H1 (cell line): ENCODE data around the gene ELMOD1. TPM values are rescaled to one million over a fixed set of nuclear protein-coding genes. Genes with fewer than 3 reads are reported as not detected.
A peak's percentile ranks its signal among the peaks of the same experiment; 100 is the strongest.

Experiments used
- BACH1 ChIP-seq: IDR thresholded peaks from 2 replicates; pipeline ENCODE4 v1.6.1; 2012; ENCODE audit warnings: low read length, improper control_type of control experiment
- BRCA1 ChIP-seq: IDR thresholded peaks from 2 replicates; pipeline ENCODE4 v1.6.1; 2012; ENCODE audit warnings: low read depth, low read length, improper control_type of control experiment
- CHD1 ChIP-seq: IDR thresholded peaks from 2 replicates; pipeline ENCODE4 v1.6.1; 2012; ENCODE audit warnings: low read depth, low read length, improper control_type of control experiment
- EZH2 ChIP-seq: fragments of 200-600 bp; sonication (generic); IDR thresholded peaks from 2 replicates; pipeline ENCODE4 v1.7.1; 2012; ENCODE audit warnings: low read depth, mild to moderate bottlenecking, moderate library complexity, low read length, inconsistent platforms; ENCODE audit not compliant: severe bottlenecking
- FOSL1 ChIP-seq: IDR thresholded peaks from 2 replicates; pipeline ENCODE4 v1.6.1; 2011; ENCODE audit warnings: mild to moderate bottlenecking, low read depth, low read length, moderate library complexity; ENCODE audit not compliant: insufficient read depth
- HDAC6 ChIP-seq: IDR thresholded peaks from one replicate; pipeline ENCODE4 v1.7.1; 2012; ENCODE audit warnings: low read depth, mild to moderate bottlenecking, inconsistent platforms, low read length, moderate library complexity
- RAD21 ChIP-seq, 2 experiments: IDR thresholded peaks in 1 of 2; conservative IDR thresholded peaks in 1 of 2; 2 replicates each; pipeline ENCODE4 v1.6.1; 2011; ENCODE audit warnings: low read depth in 2 of 2, low read length in 2 of 2, improper control_type of control experiment in 1 of 2, inconsistent platforms in 1 of 2, mild to moderate bottlenecking in 1 of 2, moderate library complexity in 1 of 2
- SUZ12 ChIP-seq: fragments of 200-600 bp; sonication (generic); IDR thresholded peaks from 2 replicates; pipeline ENCODE4 v1.6.1; 2012; ENCODE audit warnings: mild to moderate bottlenecking, inconsistent platforms, low read length, moderate library complexity, mixed read lengths
- TEAD4 ChIP-seq: IDR thresholded peaks from 2 replicates; pipeline ENCODE4 v1.6.1; 2012; ENCODE audit warnings: low read depth, low read length, inconsistent platforms, mixed read lengths
- polyA plus RNA-seq, 7 experiments: library from polyadenylated mRNA; depleted of rRNA in 3 of 7; stranded (reverse) in 5 of 7; unstranded in 2 of 7; fragments of >200 nt in 5 of 7; fragments of 200-250 nt in 2 of 7; gene quantifications; 1 replicate in 5 of 7; 2 replicates in 1 of 7; 4 replicates in 1 of 7; pipeline versions ENCODE4 v1.2.1 to v1.2.3, GENCODE V29; 2011 to 2013; ENCODE audit warnings: missing spikeins in 2 of 7, mixed read lengths in 2 of 7
- total RNA-seq: library from RNA; stranded (reverse); fragmentation: NEBNext Ultra II Directional; extraction: Animal tissue kit (Norgen Biotek cat#: 25700); gene quantifications from 2 replicates; pipeline ENCODE4 v1.2.1, GENCODE V29; 2021

The ELMOD1 gene
- total and polyA plus RNA-seq, 2 of the 8 experiments (the other 6 are each of a cell fraction or from before 2014, with no cell fraction given), result 0.47 to 1.6 TPM

DNA sequence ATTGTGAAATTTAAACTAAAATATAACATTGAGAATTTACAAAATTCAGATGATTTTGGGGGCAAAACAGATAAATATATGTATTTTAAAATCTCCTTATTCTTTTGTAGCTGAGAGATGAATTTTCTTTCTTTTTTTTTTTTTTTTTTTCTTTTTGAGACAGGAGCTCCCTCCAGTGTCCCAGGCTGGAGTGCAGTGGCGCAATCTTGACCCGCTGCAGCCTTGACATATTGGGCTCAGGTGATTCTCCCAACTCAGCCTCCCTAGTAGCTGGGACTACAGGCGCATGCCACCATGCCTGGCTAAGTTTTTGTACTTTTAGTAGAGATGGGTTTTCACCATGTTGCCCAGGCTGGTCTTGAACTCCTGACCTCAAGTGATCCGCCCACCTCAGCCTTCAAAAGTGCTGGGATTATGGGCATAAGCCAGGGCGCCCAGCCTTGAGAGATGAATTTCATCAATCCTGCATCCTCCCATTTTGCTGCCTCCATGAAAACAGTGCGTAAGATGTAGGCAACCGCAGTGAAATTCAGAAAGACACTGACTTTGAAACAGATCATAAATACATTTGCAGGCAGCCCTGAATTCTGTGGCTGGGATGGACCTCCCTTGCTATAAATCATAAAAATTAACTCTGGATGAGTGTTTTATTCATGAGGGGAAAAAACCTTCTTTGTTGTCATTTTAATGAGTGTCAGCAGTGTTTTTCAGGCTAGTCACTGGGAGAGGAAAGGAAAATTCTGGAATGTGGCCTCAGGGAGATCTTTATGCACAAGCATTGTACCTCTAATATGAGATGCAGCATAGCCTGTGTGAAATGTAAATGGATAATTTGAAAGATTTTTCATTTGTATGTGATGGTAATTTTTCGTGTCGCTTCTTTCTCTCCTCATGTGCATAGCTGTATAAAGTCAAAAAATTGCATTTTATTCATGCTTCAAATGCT is 14.4 kb downstream of the ELMOD1 start (continued):
- TF ChIP-seq HDAC6 (no peak), CHD1 (no peak), BACH1 (no peak), TEAD4 (no peak), EZH2 (no peak), FOSL1 (no peak), RAD21 (IDR thresholded peaks at IDR 0.05 in 1 of 2, conservative IDR thresholded peaks at IDR 0.05 in 1 of 2; ENCODE audit: low read depth in 2 of 2, low read length in 2 of 2) (peak; percentile 23 to 43; a peak in 2 of 4 replicates), BRCA1 (no peak), SUZ12 (no peak)
- TF ChIP-seq, all 59 proteins: peak for 3
